Right cardiac atrium (tissue), 5 donors: Measurements from ENCODE around the gene ALCAM. TPM values are rescaled to one million over a fixed set of nuclear protein-coding genes. Genes with fewer than 3 reads are reported as not detected.

ENCODE experiments used
- ATAC-seq, 2 donors: fragments of 200-7000 bp; cut with Tn5 transposase; one replicate each; pipeline versions ENCODE4 v1.8.0 to v1.9.1; 2020; ENCODE audit warnings: moderate library complexity in 2 of 2, mild to moderate bottlenecking in 1 of 2
- DNase-seq, 3 donors: peaks; one replicate each; pipeline ENCODE4 v3.0.0-alpha.2; 2020
- H3K27ac ChIP-seq: one replicate; pipeline ENCODE4 v1.5.1; 2013; ENCODE audit warnings: mild to moderate bottlenecking, low read length, control low read depth, moderate library complexity
- H3K27me3 ChIP-seq: one replicate; pipeline ENCODE4 v1.6.1; 2013; ENCODE audit not compliant: control insufficient read depth, insufficient read depth
- H3K4me1 ChIP-seq: one replicate; pipeline ENCODE4 v1.6.1; 2013; ENCODE audit warnings: low read length; ENCODE audit not compliant: control insufficient read depth, insufficient read depth
- H3K4me3 ChIP-seq: one replicate; pipeline ENCODE4 v1.5.1; 2013; ENCODE audit warnings: low read length, control low read depth
- H3K9me3 ChIP-seq: one replicate; pipeline ENCODE4 v1.6.1; 2013; ENCODE audit warnings: low read length; ENCODE audit not compliant: control insufficient read depth
- WGBS: extraction: QIAGEN DNeasy Blood & Tissue Kit; methylation state at CpG from one replicate; pipeline ENCODE4 v1.1.7; 2013; 5-methylcytosine and 5-hydroxymethylcytosine counted together
- intact Hi-C, 4 donors: fragments of 100-400 bp; cut with DNase I; formaldehyde crosslinking; loops; one replicate each; pipeline versions ENCODE4 v1.11.0 to v1.14.0; 2022 to 2023
- polyA plus RNA-seq: library from polyadenylated mRNA; stranded (reverse); fragments of 200-250 nt; gene quantifications from one replicate; pipeline ENCODE4 v1.2.3, GENCODE V29; 2013
- total RNA-seq, 4 donors: library from RNA; stranded (reverse); fragmentation: NEBNext Ultra II Directional; extraction: Animal tissue kit (Norgen Biotek cat#: 25700); gene quantifications; one replicate each; pipeline ENCODE4 v1.2.1, GENCODE V29; 2021
- donor health status: healthy with polysubstance abuse.
- donor health status: DM: no; HTN: yes; CAD: no.
- donor health status: DM: no; HTN: no; CAD: no.
- donor health status: DM: no; HTN: yes; CAD: no; lungs with severe emphysema.
- donor health status: DM: yes; HTN: yes; CAD: no.

Gene ALCAM
- total and polyA plus RNA-seq, 5 donors: 5.3 to 50.9 (median 14.4) TPM

DNA sequence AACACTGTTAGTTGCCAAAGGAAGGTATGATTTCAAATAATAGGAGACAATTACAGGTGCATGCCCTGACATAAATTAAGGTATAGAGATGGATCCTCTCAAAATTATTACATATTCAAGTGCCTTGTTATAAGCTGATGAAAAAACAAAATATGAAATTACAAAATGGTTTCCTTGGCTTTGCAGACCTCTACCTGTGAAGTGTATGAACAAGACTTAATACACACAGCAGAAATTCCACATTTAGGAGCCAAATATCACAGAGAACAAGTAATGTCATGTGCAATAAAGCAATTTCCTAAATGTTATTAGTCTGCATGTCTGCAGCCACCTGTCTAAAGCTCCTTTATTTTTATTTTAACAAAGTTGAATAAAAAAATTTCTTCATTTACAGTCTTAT is 151.5 kb downstream of the ALCAM start:
- intact Hi-C loops: no loop called here

GRCh38 chr3:105518806-105519418 is 152.2 kb downstream of the ALCAM start:
- under 1% methylated on average over 4 of the region's 4 CpGs for WGBS

More for the DNA sequence above, 151.5 kb downstream of the ALCAM start:
- Histone ChIP-seq H3K9me3 (no peaks in the 10 kb centered on the region), H3K4me1 (no peaks in the 10 kb centered on the region), H3K27ac (no peak overlapping the region), H3K4me3 (no peak overlapping the region), H3K27me3 (no peaks in the 10 kb centered on the region)
- DNase-seq (no peak), ATAC-seq (no peak)

DNA sequence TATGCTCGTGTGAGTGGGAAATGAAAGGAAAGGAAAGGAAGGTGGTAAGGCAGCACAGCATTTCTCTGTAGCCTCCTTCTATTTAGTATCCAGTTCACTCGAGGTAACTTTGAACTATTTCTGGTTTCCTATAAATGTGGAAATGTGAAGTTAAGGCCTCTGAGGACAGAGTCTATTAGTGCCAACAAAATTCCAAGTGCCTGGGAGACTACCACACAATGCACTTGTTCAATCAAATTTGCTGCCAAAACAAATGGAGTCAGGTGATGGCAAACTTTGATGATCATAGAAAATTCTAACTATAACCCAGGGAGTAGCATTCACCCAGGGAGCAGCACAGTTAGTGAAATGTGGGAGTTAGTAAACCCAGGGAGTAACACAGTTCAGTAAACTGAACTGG is 155.1 kb downstream of the ALCAM start:
- Histone ChIP-seq H3K4me1 (no peaks in the 10 kb centered on the region), H3K27me3 (no peaks in the 10 kb centered on the region), H3K9me3 (no peaks in the 10 kb centered on the region), H3K27ac (no peak overlapping the region), H3K4me3 (no peak overlapping the region)
- DNase-seq (no peak), ATAC-seq (no peak)
- WGBS: 64% methylated on average over 2 of the region's 2 CpGs
- intact Hi-C loops: loop anchor here in 1 of 4 donors (10.0 kb wide), 1 partner anchor 157 kb away; the partner anchor contains the start of gene ALCAM

More at GRCh38 chr3:105518806-105519418, 152.2 kb downstream of the ALCAM start:
- Histone ChIP-seq H3K9me3 (no peaks in the 10 kb centered on the region), H3K4me3 (no peak overlapping the region), H3K4me1 (no peaks in the 10 kb centered on the region), H3K27ac (no peak overlapping the region), H3K27me3 (no peaks in the 10 kb centered on the region)
- ATAC-seq (peak; percentile 24 to 44), DNase-seq (no peak)
- intact Hi-C loops: no loop called here

GRCh38 chr3:105523501-105523900 is 156.8 kb downstream of the ALCAM start:
- no peak overlapping the region for H3K4me3 ChIP-seq
- ATAC-seq: no peak
- H3K9me3 ChIP-seq: no peaks in the 10 kb centered on the region
- no peak overlapping the region for H3K27ac ChIP-seq
- H3K27me3 ChIP-seq: no peaks in the 10 kb centered on the region
- intact Hi-C loops: loop anchor here in 1 of 4 donors (10.0 kb wide), 1 partner anchor 159 kb away; the partner anchor contains the start of gene ALCAM
- 97% methylated on average over 1 of the region's 1 CpG for WGBS
- H3K4me1 ChIP-seq: no peaks in the 10 kb centered on the region
- no peak for DNase-seq

- Histone ChIP-seq H3K4me3 (no peak overlapping the region), H3K4me1 (no peaks in the 10 kb centered on the region), H3K27ac (no peak overlapping the region), H3K27me3 (no peaks in the 10 kb centered on the region), H3K9me3 (no peaks in the 10 kb centered on the region)
- WGBS: 78% methylated on average over 4 of the region's 4 CpGs
- no peak for ATAC-seq
- no peak for DNase-seq
- intact Hi-C loops: loop anchor here in 1 of 4 donors (10.0 kb wide), 1 partner anchor 161 kb away; the partner anchor contains the start of gene ALCAM
These were observed 158.8 kb downstream of the ALCAM start for GRCh38 chr3:105525531-105525930.

DNA sequence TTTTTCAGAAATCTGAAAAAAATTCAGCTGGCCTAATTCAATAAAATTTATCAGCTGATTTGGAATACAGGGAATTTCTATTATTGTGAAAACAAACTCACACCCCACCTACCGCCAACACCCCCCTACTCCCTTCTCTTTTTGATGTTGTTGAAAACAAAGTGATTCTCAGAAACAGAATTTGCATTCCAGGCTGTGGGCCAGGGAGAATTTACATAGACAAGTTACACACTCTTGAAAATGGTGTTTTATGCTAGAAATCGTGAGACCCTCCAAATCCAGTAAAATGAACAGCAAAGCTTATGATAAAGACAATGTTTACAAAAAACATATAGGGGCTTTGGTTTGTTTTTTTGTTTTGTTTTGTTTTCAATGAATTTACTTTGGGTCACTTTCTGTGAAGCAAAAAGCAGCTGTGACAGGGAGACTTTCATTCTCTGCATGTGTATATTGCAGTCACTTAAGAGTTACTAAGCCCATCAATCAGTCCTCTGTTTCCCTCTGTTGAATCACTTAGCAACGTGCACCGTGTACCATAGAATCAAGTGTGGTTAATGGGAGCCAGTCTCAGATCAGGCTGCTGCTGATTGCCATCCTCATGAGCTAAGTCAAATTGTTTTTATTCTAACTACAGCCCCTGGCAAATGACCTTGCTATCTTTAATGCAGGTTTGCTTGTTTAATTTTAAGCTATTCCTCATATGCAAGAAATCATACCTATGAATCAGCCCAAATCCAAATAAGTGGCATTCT is 159.8 kb downstream of the ALCAM start:
- Histone ChIP-seq H3K9me3 (no peaks in the 10 kb centered on the region), H3K4me3 (no peak overlapping the region), H3K27ac (no peak overlapping the region), H3K4me1 (no peaks in the 10 kb centered on the region), H3K27me3 (no peaks in the 10 kb centered on the region)
- intact Hi-C loops: loop anchor here in 1 of 4 donors (10.0 kb wide), 1 partner anchor 162 kb away; the partner anchor contains the start of gene ALCAM
- DNase-seq (no peak), ATAC-seq (peak in 1 of 2 donors; percentile 64)
- WGBS: 54% methylated on average over 4 of the region's 4 CpGs

GRCh38 chr3:105527535-105527934 is 160.8 kb downstream of the ALCAM start:
- Histone ChIP-seq H3K9me3 (no peaks in the 10 kb centered on the region), H3K27ac (no peak overlapping the region), H3K4me1 (no peaks in the 10 kb centered on the region), H3K4me3 (no peak overlapping the region), H3K27me3 (no peaks in the 10 kb centered on the region)
- intact Hi-C loops: loop anchor here in 1 of 4 donors (10.0 kb wide), 1 partner anchor 163 kb away; the partner anchor contains the start of gene ALCAM
- ATAC-seq: no peak
- no peak for DNase-seq

DNA sequence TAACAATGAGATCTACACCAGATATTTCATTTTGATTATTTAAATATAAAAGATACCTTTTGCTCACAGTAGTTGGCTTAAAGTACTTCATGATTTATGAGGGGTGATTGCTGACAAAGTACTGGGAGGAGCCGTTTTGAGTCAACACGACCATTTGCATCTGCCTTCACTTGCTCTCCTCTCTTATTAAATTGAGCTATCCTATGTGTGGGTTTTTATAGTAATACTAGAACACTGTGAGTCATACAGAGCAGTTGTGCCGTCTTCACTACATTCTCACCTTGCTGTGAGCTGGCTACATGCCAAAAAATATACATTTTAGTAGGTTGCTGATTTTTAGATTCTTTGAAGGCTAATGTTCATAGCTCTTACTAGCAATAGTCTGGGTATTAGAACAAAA is 161.2 kb downstream of the ALCAM start:
- no peaks in the 10 kb centered on the region for H3K27me3 ChIP-seq
- H3K9me3 ChIP-seq: no peaks in the 10 kb centered on the region
- DNase-seq: no peak
- WGBS: 55% methylated on average over 3 of the region's 3 CpGs
- intact Hi-C loops: loop anchor here in 1 of 4 donors (10.0 kb wide), 1 partner anchor 163 kb away; the partner anchor contains the start of gene ALCAM
- no peak overlapping the region for H3K27ac ChIP-seq
- no peak for ATAC-seq
- H3K4me3 ChIP-seq: no peak overlapping the region
- no peaks in the 10 kb centered on the region for H3K4me1 ChIP-seq

DNA sequence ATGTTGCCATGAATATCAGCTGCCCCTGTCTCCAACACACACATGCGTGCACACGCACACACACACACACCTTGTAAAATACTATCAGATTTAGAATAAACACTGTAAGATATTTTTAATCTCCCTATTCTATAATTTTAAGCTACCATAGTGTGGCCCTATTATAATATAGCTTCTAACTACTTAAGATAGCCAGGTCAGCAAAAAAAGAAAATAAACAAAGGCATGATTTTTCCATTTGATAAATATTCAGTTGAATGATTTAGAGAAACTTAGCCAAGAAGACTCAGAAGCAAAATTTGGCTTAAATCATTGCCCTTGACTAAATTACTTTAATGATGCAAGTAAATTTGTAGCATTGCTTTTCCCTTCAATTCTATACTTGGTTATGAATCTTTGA is 162.2 kb downstream of the ALCAM start:
- no peaks in the 10 kb centered on the region for H3K27me3 ChIP-seq
- no peak overlapping the region for H3K27ac ChIP-seq
- intact Hi-C loops: loop anchor here in 1 of 4 donors (10.0 kb wide), 1 partner anchor 164 kb away; the partner anchor contains the start of gene ALCAM
- no peak overlapping the region for H3K4me3 ChIP-seq
- H3K4me1 ChIP-seq: no peaks in the 10 kb centered on the region
- ATAC-seq (no peak), DNase-seq (no peak)
- H3K9me3 ChIP-seq: no peaks in the 10 kb centered on the region
- WGBS: 94% methylated on average over 2 of the region's 2 CpGs

GRCh38 chr3:105529456-105529855 is 162.7 kb downstream of the ALCAM start:
- Histone ChIP-seq H3K9me3 (no peaks in the 10 kb centered on the region), H3K27me3 (no peaks in the 10 kb centered on the region), H3K4me1 (no peaks in the 10 kb centered on the region), H3K4me3 (no peak overlapping the region), H3K27ac (no peak overlapping the region)
- no peak for ATAC-seq
- WGBS: 80% methylated on average over 1 of the region's 1 CpG
- no peak for DNase-seq
- intact Hi-C loops: loop anchor here in 1 of 4 donors (10.0 kb wide), 1 partner anchor 165 kb away; the partner anchor contains the start of gene ALCAM

DNA sequence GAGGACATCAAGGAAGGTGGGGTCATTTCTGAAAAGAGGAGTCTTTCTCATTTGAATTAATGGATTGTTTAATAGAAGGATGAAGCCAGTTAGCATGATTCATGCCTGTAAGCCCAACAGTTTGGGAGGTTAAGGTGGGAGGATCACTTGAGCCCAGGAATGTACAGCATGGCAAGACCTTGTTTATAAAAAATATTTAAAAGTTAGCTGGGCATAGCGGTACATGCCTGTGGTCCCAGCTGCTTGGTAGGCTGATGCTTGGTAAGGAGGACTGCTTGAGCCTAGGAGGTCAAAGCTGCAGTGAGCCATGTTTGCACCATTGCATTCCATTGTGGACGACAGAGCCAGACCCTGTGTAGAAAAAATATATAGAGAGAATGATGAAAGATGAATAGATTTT is 165.5 kb downstream of the ALCAM start:
- no peaks in the 10 kb centered on the region for H3K27me3 ChIP-seq
- intact Hi-C loops: no loop called here
- H3K27ac ChIP-seq: no peak overlapping the region
- ATAC-seq (no peak), DNase-seq (no peak)
- H3K9me3 ChIP-seq: no peaks in the 10 kb centered on the region
- WGBS: 97% methylated on average over 2 of the region's 2 CpGs
- no peaks in the 10 kb centered on the region for H3K4me1 ChIP-seq
- no peak overlapping the region for H3K4me3 ChIP-seq
